K562 (cell line): Measurements from ENCODE around the gene PSMD8. TPM values are rescaled to one million over a fixed set of nuclear protein-coding genes. Genes with fewer than 3 reads are reported as not detected.

Source experiments
- HDAC1 ChIP-seq, 2 experiments: fragments of 450-650 bp; IDR thresholded peaks; 2 replicates each; pipeline ENCODE4 v1.6.1; 2016 to 2017; ENCODE audit warnings: inconsistent platforms in 1 of 2, mild to moderate bottlenecking in 1 of 2, moderate library complexity in 1 of 2
- HDAC2 ChIP-seq: fragments of 450-650 bp; IDR thresholded peaks from 2 replicates; pipeline ENCODE4 v1.6.1; 2016; ENCODE audit warnings: mild to moderate bottlenecking
- NRF1 ChIP-seq, 2 experiments: fragments of 450-650 bp; IDR thresholded peaks in 1 of 2; conservative IDR thresholded peaks in 1 of 2; 2 replicates each; pipeline ENCODE4 v1.6.1; 2014; ENCODE audit warnings: mild to moderate bottlenecking in 2 of 2
- PCBP1 ChIP-seq: fragments of 200-400 bp; formaldehyde crosslinking; IDR thresholded peaks from 2 replicates; pipeline ENCODE4 v1.6.1; 2018; ENCODE audit warnings: mild to moderate bottlenecking, low read depth, low read length; ENCODE audit not compliant: poor library complexity, severe bottlenecking
- RBM17 ChIP-seq: fragments of 200-400 bp; formaldehyde crosslinking; IDR thresholded peaks from 2 replicates; pipeline ENCODE4 v1.6.1; 2017; ENCODE audit warnings: low read depth, mild to moderate bottlenecking, low read length, borderline replicate concordance
- SAFB2 ChIP-seq: fragments of 200-400 bp; formaldehyde crosslinking; IDR thresholded peaks from 2 replicates; pipeline ENCODE4 v1.6.1; 2018; ENCODE audit warnings: borderline replicate concordance, low read length, low read depth, moderate library complexity; ENCODE audit not compliant: severe bottlenecking
- SIN3A ChIP-seq, 2 experiments: fragments of 150-350 bp in 1 of 2; IDR thresholded peaks; 2 replicates each; pipeline ENCODE4 v1.6.1; 2011 to 2016; ENCODE audit warnings: borderline replicate concordance in 2 of 2, low read depth in 2 of 2, low read length in 2 of 2, mild to moderate bottlenecking in 2 of 2, moderate library complexity in 2 of 2; ENCODE audit not compliant: control insufficient read depth in 1 of 2
- TRIM24 ChIP-seq, 2 experiments: fragments of 450-650 bp; IDR thresholded peaks; 2 replicates each; pipeline ENCODE4 v1.6.1; 2016
- ZBTB7A ChIP-seq: IDR thresholded peaks from 2 replicates; pipeline ENCODE4 v1.6.1; 2011; ENCODE audit warnings: low read depth, mild to moderate bottlenecking, low read length, moderate library complexity, borderline replicate concordance; ENCODE audit not compliant: control insufficient read depth
- ZKSCAN8 ChIP-seq: fragments of 200-800 bp; sonication (Bioruptor generic); IDR thresholded peaks from 2 replicates; pipeline ENCODE4 v1.6.1; 2016; ENCODE audit warnings: missing genetic modification characterization, missing compliant biosample characterization
- ZNF696 ChIP-seq: fragments of 250-450 bp; sonication (Bioruptor Pico); conservative IDR thresholded peaks from 2 replicates; pipeline ENCODE4 v1.4.0; 2020; ENCODE audit warnings: mild to moderate bottlenecking, moderate library complexity
- polyA plus RNA-seq, 8 experiments: library from polyadenylated mRNA; depleted of rRNA in 4 of 8; stranded (reverse) in 5 of 8; unstranded in 3 of 8; fragments of >200 nt; fragmentation: Nextera tagmentation in 2 of 8; fragmentation: Illumina TruSeq in 1 of 8; extraction: Ambion mirVana in 2 of 8; extraction: Trizol in 1 of 8; gene quantifications; 2 replicates each; pipeline versions ENCODE4 v1.2.1 to v1.2.3, GENCODE V29; 2011 to 2014; ENCODE audit warnings: inconsistent platforms in 1 of 8, missing spikeins in 1 of 8
- total RNA-seq, 7 experiments: library from RNA; depleted of rRNA in 6 of 7; stranded (reverse); fragments of >200 nt in 6 of 7; fragmentation: Illumina TruSeq in 2 of 7; extraction: Trizol in 2 of 7; gene quantifications; 2 replicates each; pipeline versions ENCODE4 v1.2.1 to v1.2.3, GENCODE V29; 2011 to 2021; ENCODE audit warnings: low replicate concordance in 1 of 7
- TF ChIP-seq, protein P1 (sequence below), 3 experiments: fragments of 200-800 bp in 1 of 3; fragments of 250-450 bp in 1 of 3; fragments of 450-650 bp in 1 of 3; sonication (Bioruptor Pico) in 1 of 3; sonication (Bioruptor generic) in 1 of 3; formaldehyde crosslinking in 1 of 3; IDR thresholded peaks; 2 replicates each; pipeline versions ENCODE4 v1.6.1 to v1.8.0; 2016 to 2022; ENCODE audit warnings: mild to moderate bottlenecking in 2 of 3, missing genetic modification characterization in 2 of 3, missing compliant biosample characterization in 1 of 3, moderate library complexity in 1 of 3
- TF ChIP-seq, protein P2 (sequence below): conservative IDR thresholded peaks from 2 replicates; pipeline ENCODE4 v1.6.1; 2011; ENCODE audit warnings: low read depth, mild to moderate bottlenecking, low read length; ENCODE audit not compliant: control insufficient read depth
- TF ChIP-seq, protein P3 (sequence below): sonication (generic); formaldehyde crosslinking; IDR thresholded peaks from 2 replicates; pipeline ENCODE4 v1.8.0; 2022; ENCODE audit warnings: missing genetic modification reagents, mild to moderate bottlenecking, moderate library complexity, borderline replicate concordance
- TF ChIP-seq, protein P4 (sequence below), 2 experiments: fragments of 450-650 bp; conservative IDR thresholded peaks; 2 replicates each; pipeline ENCODE4 v1.6.1; 2017; ENCODE audit warnings: mild to moderate bottlenecking in 2 of 2, moderate library complexity in 2 of 2

PSMD8 gene
- total and polyA plus RNA-seq, 9 of the 15 experiments (the other 6 are each of a cell fraction or from before 2014, with no cell fraction given): 130 to 583 (median 315) TPM

DNA sequence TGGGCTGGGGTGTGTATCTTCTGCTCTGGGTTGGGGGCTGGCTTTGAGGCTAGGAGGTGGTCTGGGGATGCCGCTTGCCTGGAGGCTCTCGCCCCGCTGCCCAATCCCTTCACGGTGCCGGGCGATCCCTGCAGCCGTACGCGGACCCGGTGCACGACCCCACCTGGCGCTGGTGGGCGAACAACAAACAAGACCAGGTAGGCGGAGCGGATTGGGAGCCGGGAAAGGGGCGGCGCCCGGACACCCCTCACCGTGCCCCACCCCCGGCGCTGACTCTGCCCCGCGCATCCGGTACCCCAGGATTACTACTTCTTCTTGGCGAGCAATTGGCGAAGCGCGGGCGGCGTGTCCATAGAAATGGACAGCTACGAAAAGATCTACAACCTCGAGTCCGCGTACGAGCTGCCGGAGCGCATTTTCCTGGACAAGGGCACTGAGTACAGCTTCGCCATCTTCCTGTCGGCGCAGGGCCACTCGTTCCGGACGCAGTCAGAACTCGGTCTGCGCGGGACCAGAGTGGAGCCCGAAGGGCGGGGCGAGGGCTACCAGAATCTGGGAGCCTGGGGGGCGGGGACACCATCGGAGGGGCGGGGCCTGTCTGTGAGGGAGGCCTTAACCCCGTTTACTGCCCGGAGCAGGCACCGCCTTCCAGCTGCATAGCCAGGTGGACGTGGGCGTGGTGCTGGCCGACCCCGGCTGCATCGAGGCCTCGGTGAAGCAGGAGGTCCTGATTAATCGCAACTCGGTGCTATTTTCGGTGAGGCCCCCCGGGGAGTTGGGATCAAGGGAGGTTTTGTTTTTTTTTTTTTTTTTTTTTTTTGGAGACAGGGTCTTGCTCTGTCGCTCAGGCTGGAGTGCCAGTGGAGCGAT lies 12.1 kb upstream of the PSMD8 start (continued):
- TF ChIP-seq, protein P1, sequence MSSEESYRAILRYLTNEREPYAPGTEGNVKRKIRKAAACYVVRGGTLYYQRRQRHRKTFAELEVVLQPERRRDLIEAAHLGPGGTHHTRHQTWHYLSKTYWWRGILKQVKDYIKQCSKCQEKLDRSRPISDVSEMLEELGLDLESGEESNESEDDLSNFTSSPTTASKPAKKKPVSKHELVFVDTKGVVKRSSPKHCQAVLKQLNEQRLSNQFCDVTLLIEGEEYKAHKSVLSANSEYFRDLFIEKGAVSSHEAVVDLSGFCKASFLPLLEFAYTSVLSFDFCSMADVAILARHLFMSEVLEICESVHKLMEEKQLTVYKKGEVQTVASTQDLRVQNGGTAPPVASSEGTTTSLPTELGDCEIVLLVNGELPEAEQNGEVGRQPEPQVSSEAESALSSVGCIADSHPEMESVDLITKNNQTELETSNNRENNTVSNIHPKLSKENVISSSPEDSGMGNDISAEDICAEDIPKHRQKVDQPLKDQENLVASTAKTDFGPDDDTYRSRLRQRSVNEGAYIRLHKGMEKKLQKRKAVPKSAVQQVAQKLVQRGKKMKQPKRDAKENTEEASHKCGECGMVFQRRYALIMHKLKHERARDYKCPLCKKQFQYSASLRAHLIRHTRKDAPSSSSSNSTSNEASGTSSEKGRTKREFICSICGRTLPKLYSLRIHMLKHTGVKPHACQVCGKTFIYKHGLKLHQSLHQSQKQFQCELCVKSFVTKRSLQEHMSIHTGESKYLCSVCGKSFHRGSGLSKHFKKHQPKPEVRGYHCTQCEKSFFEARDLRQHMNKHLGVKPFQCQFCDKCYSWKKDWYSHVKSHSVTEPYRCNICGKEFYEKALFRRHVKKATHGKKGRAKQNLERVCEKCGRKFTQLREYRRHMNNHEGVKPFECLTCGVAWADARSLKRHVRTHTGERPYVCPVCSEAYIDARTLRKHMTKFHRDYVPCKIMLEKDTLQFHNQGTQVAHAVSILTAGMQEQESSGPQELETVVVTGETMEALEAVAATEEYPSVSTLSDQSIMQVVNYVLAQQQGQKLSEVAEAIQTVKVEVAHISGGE (CRISPR knock-in tag; IDR thresholded peaks at IDR 0.05): 0 out of 6 replicates have a peak, but pooled peaks of 1 of the 3 experiments have one; percentile 30
- TF ChIP-seq ZKSCAN8 (CRISPR knock-in tag) (no peak), NRF1 (conservative IDR thresholded peaks at IDR 0.05 in 1 of 2, IDR thresholded peaks at IDR 0.05 in 1 of 2) (peak; percentile 82 to 85), PCBP1 (peak; percentile 60), ZBTB7A (peak; percentile 79), RBM17 (no peak), HDAC2 (peak; percentile 31; the same call in 1 of the 2 replicates), SAFB2 (no peak), ZNF696 (CRISPR knock-in tag) (no peak), TRIM24 (IDR thresholded peaks at IDR 0.05) (0 out of 4 replicates have a peak, but pooled peaks of 1 of the 2 experiments have one; percentile 12), SIN3A (IDR thresholded peaks at IDR 0.05; ENCODE audit: borderline replicate concordance in 2 of 2, control insufficient read depth in 1 of 2, low read depth in 2 of 2, low read length in 2 of 2) (peak in 1 of 2 experiments; percentile 7; a peak in 1 of 4 replicates), HDAC1 (IDR thresholded peaks at IDR 0.05) (peak in 1 of 2 experiments; percentile 68; a peak in 1 of 4 replicates)
- TF ChIP-seq, protein P2, sequence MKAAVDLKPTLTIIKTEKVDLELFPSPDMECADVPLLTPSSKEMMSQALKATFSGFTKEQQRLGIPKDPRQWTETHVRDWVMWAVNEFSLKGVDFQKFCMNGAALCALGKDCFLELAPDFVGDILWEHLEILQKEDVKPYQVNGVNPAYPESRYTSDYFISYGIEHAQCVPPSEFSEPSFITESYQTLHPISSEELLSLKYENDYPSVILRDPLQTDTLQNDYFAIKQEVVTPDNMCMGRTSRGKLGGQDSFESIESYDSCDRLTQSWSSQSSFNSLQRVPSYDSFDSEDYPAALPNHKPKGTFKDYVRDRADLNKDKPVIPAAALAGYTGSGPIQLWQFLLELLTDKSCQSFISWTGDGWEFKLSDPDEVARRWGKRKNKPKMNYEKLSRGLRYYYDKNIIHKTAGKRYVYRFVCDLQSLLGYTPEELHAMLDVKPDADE: peak; percentile 25; the same call in 1 of the 2 replicates
- TF ChIP-seq, protein P3, sequence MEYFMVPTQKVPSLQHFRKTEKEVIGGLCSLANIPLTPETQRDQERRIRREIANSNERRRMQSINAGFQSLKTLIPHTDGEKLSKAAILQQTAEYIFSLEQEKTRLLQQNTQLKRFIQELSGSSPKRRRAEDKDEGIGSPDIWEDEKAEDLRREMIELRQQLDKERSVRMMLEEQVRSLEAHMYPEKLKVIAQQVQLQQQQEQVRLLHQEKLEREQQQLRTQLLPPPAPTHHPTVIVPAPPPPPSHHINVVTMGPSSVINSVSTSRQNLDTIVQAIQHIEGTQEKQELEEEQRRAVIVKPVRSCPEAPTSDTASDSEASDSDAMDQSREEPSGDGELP (CRISPR knock-in tag): peak; percentile 78
- TF ChIP-seq, protein P4, sequence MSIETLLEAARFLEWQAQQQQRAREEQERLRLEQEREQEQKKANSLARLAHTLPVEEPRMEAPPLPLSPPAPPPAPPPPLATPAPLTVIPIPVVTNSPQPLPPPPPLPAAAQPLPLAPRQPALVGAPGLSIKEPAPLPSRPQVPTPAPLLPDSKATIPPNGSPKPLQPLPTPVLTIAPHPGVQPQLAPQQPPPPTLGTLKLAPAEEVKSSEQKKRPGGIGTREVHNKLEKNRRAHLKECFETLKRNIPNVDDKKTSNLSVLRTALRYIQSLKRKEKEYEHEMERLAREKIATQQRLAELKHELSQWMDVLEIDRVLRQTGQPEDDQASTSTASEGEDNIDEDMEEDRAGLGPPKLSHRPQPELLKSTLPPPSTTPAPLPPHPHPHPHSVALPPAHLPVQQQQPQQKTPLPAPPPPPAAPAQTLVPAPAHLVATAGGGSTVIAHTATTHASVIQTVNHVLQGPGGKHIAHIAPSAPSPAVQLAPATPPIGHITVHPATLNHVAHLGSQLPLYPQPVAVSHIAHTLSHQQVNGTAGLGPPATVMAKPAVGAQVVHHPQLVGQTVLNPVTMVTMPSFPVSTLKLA (conservative IDR thresholded peaks at IDR 0.05): peak in 1 of 2 experiments; percentile 55; a peak in 2 of 4 replicates
